H1 (cell line): ENCODE data around the gene VPS35. TPM values are rescaled to one million over a fixed set of nuclear protein-coding genes. Genes with fewer than 3 reads are reported as not detected.

Experiments
- CTCF ChIA-PET: fragments of 300-600 bp; sonication (Branson Sonifier 250); formaldehyde crosslinking; loops from one replicate; lab custom pipeline; 2021; ENCODE audit not compliant: partially characterized antibody; lab: Charles Lee
- POLR2A ChIA-PET: fragments of 300-600 bp; sonication (Branson Sonifier 250); formaldehyde crosslinking; loops from one replicate; lab custom pipeline; 2021; ENCODE audit warnings: inconsistent platforms; ENCODE audit not compliant: partially characterized antibody; lab: Charles Lee
- DNase-seq, 2 experiments: peaks; one replicate each; pipeline versions ENCODE4 v3.0.0 to v3.0.0-alpha.2; 2010 to 2022; ENCODE audit warnings: low spot score in 2 of 2, low read depth in 1 of 2, mixed read lengths in 1 of 2
- FAIRE-seq: peaks from 2 replicates; lab custom pipeline; 2011; peaks lifted over from hg19 to GRCh38; lab: Jason Lieb, UNC
- H2AFZ ChIP-seq: 2 replicates; pipeline ENCODE4 v1.8.1; 2012; ENCODE audit warnings: low read length, inconsistent platforms
- H2AK5ac ChIP-seq: 2 replicates; pipeline ENCODE4 v1.6.1; 2013; ENCODE audit warnings: low read depth, low read length
- H2BK120ac ChIP-seq: replicated peaks from 2 replicates; pipeline ENCODE3; 2013; ENCODE audit warnings: low read depth, low read length, inconsistent platforms
- H2BK12ac ChIP-seq: 2 replicates; pipeline ENCODE4 v1.6.1; 2013; ENCODE audit warnings: low read depth, low read length
- H2BK15ac ChIP-seq: 2 replicates; pipeline ENCODE4 v1.6.1; 2013; ENCODE audit warnings: low read length
- H2BK20ac ChIP-seq: 2 replicates; pipeline ENCODE4 v1.6.1; 2013; ENCODE audit warnings: low read length
- H2BK5ac ChIP-seq: 2 replicates; pipeline ENCODE4 v1.6.1; 2013; ENCODE audit warnings: low read depth, low read length
- H3K14ac ChIP-seq: 2 replicates; pipeline ENCODE4 v1.6.1; 2013; ENCODE audit warnings: inconsistent platforms; ENCODE audit not compliant: insufficient read length
- H3K18ac ChIP-seq: 2 replicates; pipeline ENCODE4 v1.6.1; 2013; ENCODE audit warnings: low read length; ENCODE audit errors: extremely low read depth
- H3K23ac ChIP-seq: 2 replicates; pipeline ENCODE4 v1.6.1; 2013; ENCODE audit warnings: inconsistent platforms; ENCODE audit not compliant: insufficient read length
- H3K23me2 ChIP-seq: 2 replicates; pipeline ENCODE4 v1.6.1; 2013; ENCODE audit warnings: low read depth, low read length
- H3K27ac ChIP-seq: 2 replicates; pipeline ENCODE4 v1.6.1; 2011; ENCODE audit warnings: low read depth, low read length, inconsistent platforms
- H3K27me3 ChIP-seq, 4 experiments: replicated peaks in 1 of 4; 1 replicate in 1 of 4; 2 replicates in 3 of 4; pipeline versions ENCODE4 v1.6.1 to v1.8.1; 2011 to 2013; ENCODE audit warnings: low read length in 3 of 4, mild to moderate bottlenecking in 3 of 4, inconsistent platforms in 2 of 4, mixed read lengths in 2 of 4, moderate library complexity in 1 of 4; ENCODE audit not compliant: control insufficient read depth in 3 of 4, insufficient read depth in 3 of 4; ENCODE audit errors: extremely low read depth in 1 of 4
- H3K36me3 ChIP-seq, 4 experiments: 2 replicates each; pipeline versions ENCODE4 v1.6.1 to v1.8.1; 2011 to 2013; ENCODE audit warnings: mild to moderate bottlenecking in 4 of 4, low read length in 3 of 4, moderate library complexity in 2 of 4, control low read depth in 1 of 4, inconsistent platforms in 1 of 4; ENCODE audit not compliant: insufficient read depth in 4 of 4, control insufficient read depth in 2 of 4
- H3K4ac ChIP-seq: replicated peaks from 2 replicates; pipeline ENCODE3; 2013; ENCODE audit warnings: low read length, low read depth, mixed read lengths, inconsistent platforms; ENCODE audit not compliant: insufficient read length
- H3K4me1 ChIP-seq, 4 experiments: replicated peaks in 1 of 4; 1 replicate in 1 of 4; 2 replicates in 3 of 4; pipeline versions ENCODE4 v1.6.1 to v1.8.1; 2011 to 2013; ENCODE audit warnings: low read length in 3 of 4, inconsistent platforms in 2 of 4, mixed read lengths in 1 of 4; ENCODE audit not compliant: insufficient read depth in 4 of 4, control insufficient read depth in 3 of 4
- H3K4me2 ChIP-seq, 2 experiments: 2 replicates each; pipeline versions ENCODE4 v1.6.1 to v1.8.1; 2011 to 2013; ENCODE audit warnings: low read depth in 2 of 2, low read length in 2 of 2, control low read depth in 1 of 2, inconsistent platforms in 1 of 2, mild to moderate bottlenecking in 1 of 2; ENCODE audit not compliant: insufficient read depth in 1 of 2
- H3K4me3 ChIP-seq, 4 experiments: fragments of 200-600, 300-600 bp in 1 of 4; sonication (generic), shearing (Covaris generic), sonication (Bioruptor Twin) in 1 of 4; 2 replicates each; pipeline versions ENCODE4 v1.5.1 to v1.8.1; 2011 to 2016; ENCODE audit warnings: low read length in 4 of 4, low read depth in 3 of 4, control low read depth in 2 of 4, inconsistent platforms in 2 of 4, mild to moderate bottlenecking in 2 of 4, mixed read lengths in 1 of 4, moderate library complexity in 1 of 4; ENCODE audit not compliant: insufficient read depth in 2 of 4; ENCODE audit errors: extremely low read depth in 1 of 4
- H3K56ac ChIP-seq: replicated peaks from 2 replicates; pipeline ENCODE3; 2013; ENCODE audit warnings: low read depth, mild to moderate bottlenecking, mixed read lengths, low read length, inconsistent platforms; ENCODE audit not compliant: insufficient read length
- H3K79me1 ChIP-seq: 2 replicates; pipeline ENCODE4 v1.6.1; 2013; ENCODE audit warnings: low read depth, low read length, control low read depth
- H3K79me2 ChIP-seq, 2 experiments: 2 replicates each; pipeline versions ENCODE4 v1.6.1 to v1.8.1; 2012 to 2013; ENCODE audit warnings: low read length in 2 of 2, mild to moderate bottlenecking in 2 of 2, inconsistent platforms in 1 of 2; ENCODE audit not compliant: insufficient read depth in 2 of 2, control insufficient read depth in 1 of 2
- H3K9ac ChIP-seq, 4 experiments: replicated peaks in 1 of 4; 1 replicate in 1 of 4; 2 replicates in 3 of 4; pipeline versions ENCODE4 v1.6.1 to v1.8.1; 2011 to 2013; ENCODE audit warnings: low read depth in 3 of 4, low read length in 3 of 4, control low read depth in 2 of 4, mild to moderate bottlenecking in 2 of 4, moderate library complexity in 2 of 4, inconsistent platforms in 1 of 4; ENCODE audit errors: extremely low read depth in 1 of 4
- H3K9me3 ChIP-seq, 2 experiments: 2 replicates each; pipeline versions ENCODE4 v1.6.1 to v1.8.1; 2012 to 2013; ENCODE audit warnings: mild to moderate bottlenecking in 2 of 2, moderate library complexity in 2 of 2, control low read depth in 1 of 2, inconsistent platforms in 1 of 2, low read depth in 1 of 2, low read length in 1 of 2, mixed read lengths in 1 of 2; ENCODE audit not compliant: insufficient read depth in 2 of 2
- H4K20me1 ChIP-seq, 2 experiments: replicated peaks in 1 of 2; 2 replicates each; pipeline versions ENCODE3 to v1.8.1; 2011 to 2013; ENCODE audit warnings: inconsistent platforms in 2 of 2, low read length in 2 of 2, mild to moderate bottlenecking in 1 of 2; ENCODE audit not compliant: insufficient read depth in 2 of 2, control insufficient read depth in 1 of 2
- H4K5ac ChIP-seq: 2 replicates; pipeline ENCODE4 v1.6.1; 2013; ENCODE audit warnings: low read length, low read depth, mixed read lengths, inconsistent platforms; ENCODE audit not compliant: insufficient read length
- H4K8ac ChIP-seq: 2 replicates; pipeline ENCODE4 v1.8.0; 2013; ENCODE audit warnings: mild to moderate bottlenecking, moderate library complexity, low read length, inconsistent platforms; ENCODE audit not compliant: insufficient read depth; ENCODE audit errors: extremely low read depth
- H4K91ac ChIP-seq: replicated peaks from 2 replicates; pipeline ENCODE3; 2013; ENCODE audit warnings: low read length, mixed read lengths, inconsistent platforms; ENCODE audit not compliant: insufficient read length
- BACH1 ChIP-seq: IDR thresholded peaks from 2 replicates; pipeline ENCODE4 v1.6.1; 2012; ENCODE audit warnings: low read length, improper control_type of control experiment
- BCL11A ChIP-seq, 2 experiments: IDR thresholded peaks; one replicate each; pipeline ENCODE4 v1.6.1; 2011; ENCODE audit warnings: low read depth in 2 of 2, low read length in 2 of 2, mild to moderate bottlenecking in 2 of 2
- EP300 ChIP-seq, 2 experiments: IDR thresholded peaks; 1 replicate in 1 of 2; 2 replicates in 1 of 2; pipeline ENCODE4 v1.6.1; 2011 to 2012; ENCODE audit warnings: low read depth in 2 of 2, low read length in 2 of 2, mild to moderate bottlenecking in 2 of 2, borderline replicate concordance in 1 of 2, inconsistent platforms in 1 of 2, moderate library complexity in 1 of 2
- HDAC2 ChIP-seq, 2 experiments: fragments of 300-600 bp in 1 of 2; sonication (generic) in 1 of 2; IDR thresholded peaks; 2 replicates each; pipeline ENCODE4 v1.6.1; 2011 to 2012; ENCODE audit warnings: low read depth in 2 of 2, low read length in 2 of 2, mild to moderate bottlenecking in 2 of 2, moderate library complexity in 2 of 2, borderline replicate concordance in 1 of 2, inconsistent platforms in 1 of 2
- KDM1A ChIP-seq: fragments of 200-600, 300-600 bp; sonication (generic); IDR thresholded peaks from 2 replicates; pipeline ENCODE4 v1.7.1; 2016; ENCODE audit warnings: mild to moderate bottlenecking, low read length, borderline replicate concordance
- KDM4A ChIP-seq: IDR thresholded peaks from one replicate; pipeline ENCODE4 v1.7.1; 2012; ENCODE audit warnings: low read depth, mild to moderate bottlenecking, moderate library complexity, low read length, inconsistent platforms; ENCODE audit not compliant: severe bottlenecking
- RBBP5 ChIP-seq: IDR thresholded peaks from 2 replicates; pipeline ENCODE4 v1.7.1; 2012; ENCODE audit warnings: low read depth, mild to moderate bottlenecking, inconsistent platforms, low read length, moderate library complexity, borderline replicate concordance
- RFX5 ChIP-seq: IDR thresholded peaks from 2 replicates; pipeline ENCODE4 v1.6.1; 2011; ENCODE audit warnings: low read depth, low read length, improper control_type of control experiment, borderline replicate concordance
- SIRT6 ChIP-seq: IDR thresholded peaks from one replicate; pipeline ENCODE4 v1.7.1; 2012; ENCODE audit warnings: low read length, inconsistent platforms
- WGBS, 2 experiments: shearing (Covaris generic) in 1 of 2; methylation state at CpG; one replicate each; pipeline versions ENCODE4 v1.1.6 to v1.1.7; 2013 to 2015; ENCODE audit warnings: low lambda C conversion rate in 2 of 2, mixed read lengths in 2 of 2, inconsistent platforms in 1 of 2, low coverage in 1 of 2, missing lambda C conversion rate in 1 of 2; ENCODE audit not compliant: insufficient replicate concordance in 2 of 2, insufficient coverage in 1 of 2, insufficient read length in 1 of 2; ENCODE audit errors: extremely low coverage in 1 of 2, missing lambda C conversion rate in 1 of 2; 5-methylcytosine and 5-hydroxymethylcytosine counted together
- polyA plus RNA-seq, 7 experiments: library from polyadenylated mRNA; depleted of rRNA in 3 of 7; stranded (reverse) in 5 of 7; unstranded in 2 of 7; fragments of >200 nt in 5 of 7; fragments of 200-250 nt in 2 of 7; gene quantifications; 1 replicate in 5 of 7; 2 replicates in 1 of 7; 4 replicates in 1 of 7; pipeline versions ENCODE4 v1.2.1 to v1.2.3, GENCODE V29; 2011 to 2013; ENCODE audit warnings: missing spikeins in 2 of 7, mixed read lengths in 2 of 7
- total RNA-seq: library from RNA; stranded (reverse); fragmentation: NEBNext Ultra II Directional; extraction: Animal tissue kit (Norgen Biotek cat#: 25700); gene quantifications from 2 replicates; pipeline ENCODE4 v1.2.1, GENCODE V29; 2021

VPS35 gene
- total and polyA plus RNA-seq, 2 of the 8 experiments (the other 6 are each of a cell fraction or from before 2014, with no cell fraction given) = 10.3 to 66.9 TPM

GRCh38 chr16:46706642-46707041 lies 17.7 kb upstream of the VPS35 start:
- POLR2A ChIA-PET = no interaction called here
- Histone ChIP-seq H4K91ac (no peak overlapping the region), H3K18ac (no peak overlapping the region), H2AK5ac (no peak overlapping the region), H3K79me2 (no peaks in the 10 kb centered on the region), H3K4me3 (no peak overlapping the region), H3K36me3 (no peaks in the 10 kb centered on the region; a peak in 1 of 8 replicates), H3K14ac (no peak overlapping the region), H3K56ac (no peak overlapping the region), H4K5ac (no peak overlapping the region), H2AFZ (no peak overlapping the region), H2BK15ac (no peak overlapping the region), H2BK120ac (no peak overlapping the region), H3K4me2 (no peak overlapping the region), H3K9ac (no peak overlapping the region), H3K9me3 (no peaks in the 10 kb centered on the region), H4K20me1 (no peaks in the 10 kb centered on the region), H3K27me3 (no peaks in the 10 kb centered on the region), H4K8ac (no peak overlapping the region), H2BK20ac (no peak overlapping the region), H3K4ac (no peak overlapping the region), H3K23ac (no peak overlapping the region), H3K4me1 (no peaks in the 10 kb centered on the region), H3K27ac (no peak overlapping the region), H2BK12ac (no peak overlapping the region), H3K23me2 (no peaks in the 10 kb centered on the region), H3K79me1 (no peaks in the 10 kb centered on the region), H2BK5ac (no peak overlapping the region)
- no peak for DNase-seq
- WGBS, 2 experiments = 0% methylated on average over 1 of the region's 1 CpG; no CpG with 5 or more reads in 1 of the 2 experiments
- no peak for TF ChIP-seq KDM1A
- TF ChIP-seq RFX5 = no peak
- TF ChIP-seq BACH1 = no peak
- no peak for TF ChIP-seq HDAC2 (IDR thresholded peaks at IDR 0.05; ENCODE audit: borderline replicate concordance in 1 of 2, low read depth in 2 of 2, low read length in 2 of 2)
- TF ChIP-seq KDM4A = no peak
- TF ChIP-seq BCL11A (IDR thresholded peaks at IDR 0.05; ENCODE audit: low read depth in 2 of 2, low read length in 2 of 2) = no peak
- no peak for TF ChIP-seq SIRT6
- TF ChIP-seq EP300 (IDR thresholded peaks at IDR 0.05; ENCODE audit: borderline replicate concordance in 1 of 2, low read depth in 2 of 2, low read length in 2 of 2) = no peak
- TF ChIP-seq RBBP5 = no peak
- CTCF ChIA-PET = interaction anchor here (1.3 kb wide), 1 partner anchor 37 kb away, joined by 3 read pairs; no protein-coding TSS in a partner anchor
- no peak for FAIRE-seq
